DOHH2 (cell line): ENCODE measurements around the gene HBD.

ENCODE experiments used
- EZH2phosphoT487 ChIP-seq: fragments of 200-600 bp; sonication (generic); IDR thresholded peaks from 2 replicates; pipeline ENCODE4 v1.6.1; 2017; ENCODE audit warnings: borderline replicate concordance, mild to moderate bottlenecking, antibody characterized with exemption, low read length, moderate library complexity, mixed read lengths
- TF ChIP-seq, protein P1 (sequence below): fragments of 200-600 bp; sonication (generic); IDR thresholded peaks from one replicate; pipeline ENCODE4 v1.5.1; 2014; ENCODE audit warnings: antibody characterized with exemption, mild to moderate bottlenecking, low read depth, low read length; ENCODE audit not compliant: poor library complexity, severe bottlenecking

GRCh38 chr11:5196067-5196466 lies 38.2 kb downstream of the HBD start:
- TF ChIP-seq, protein P1, sequence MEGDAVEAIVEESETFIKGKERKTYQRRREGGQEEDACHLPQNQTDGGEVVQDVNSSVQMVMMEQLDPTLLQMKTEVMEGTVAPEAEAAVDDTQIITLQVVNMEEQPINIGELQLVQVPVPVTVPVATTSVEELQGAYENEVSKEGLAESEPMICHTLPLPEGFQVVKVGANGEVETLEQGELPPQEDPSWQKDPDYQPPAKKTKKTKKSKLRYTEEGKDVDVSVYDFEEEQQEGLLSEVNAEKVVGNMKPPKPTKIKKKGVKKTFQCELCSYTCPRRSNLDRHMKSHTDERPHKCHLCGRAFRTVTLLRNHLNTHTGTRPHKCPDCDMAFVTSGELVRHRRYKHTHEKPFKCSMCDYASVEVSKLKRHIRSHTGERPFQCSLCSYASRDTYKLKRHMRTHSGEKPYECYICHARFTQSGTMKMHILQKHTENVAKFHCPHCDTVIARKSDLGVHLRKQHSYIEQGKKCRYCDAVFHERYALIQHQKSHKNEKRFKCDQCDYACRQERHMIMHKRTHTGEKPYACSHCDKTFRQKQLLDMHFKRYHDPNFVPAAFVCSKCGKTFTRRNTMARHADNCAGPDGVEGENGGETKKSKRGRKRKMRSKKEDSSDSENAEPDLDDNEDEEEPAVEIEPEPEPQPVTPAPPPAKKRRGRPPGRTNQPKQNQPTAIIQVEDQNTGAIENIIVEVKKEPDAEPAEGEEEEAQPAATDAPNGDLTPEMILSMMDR: no peak
- TF ChIP-seq EZH2phosphoT487: no peak
